Smooth muscle cell (in vitro differentiated cells): ENCODE data around the gene ERGIC1. TPM values are rescaled to one million over a fixed set of nuclear protein-coding genes. Genes with fewer than 3 reads are reported as not detected.
A peak's percentile ranks its signal among the peaks of the same experiment; 100 is the strongest.

ENCODE experiments used
- DNase-seq: peaks from one replicate; lab custom pipeline; 2025; ENCODE audit not compliant: unreplicated experiment; lab: John Stamatoyannopoulos, UW
- H2AFZ ChIP-seq: fragments of 200-600 bp; sonication (generic); 2 replicates; pipeline ENCODE4 v1.6.0; 2016; ENCODE audit warnings: antibody characterized with exemption, low read depth, mild to moderate bottlenecking
- H3F3A ChIP-seq: fragments of 200-600 bp; sonication (generic); 2 replicates; pipeline ENCODE4 v1.6.0; 2017; ENCODE audit warnings: antibody characterized with exemption, low read depth
- H3K27ac ChIP-seq: fragments of 200-600 bp; sonication (generic); 2 replicates; pipeline ENCODE4 v1.5.1; 2016; ENCODE audit warnings: low read depth, mild to moderate bottlenecking
- H3K27me3 ChIP-seq: fragments of 200-600 bp; sonication (generic); 2 replicates; pipeline ENCODE4 v1.6.1; 2016; ENCODE audit warnings: low read depth, mild to moderate bottlenecking
- H3K36me3 ChIP-seq: fragments of 200-600 bp; sonication (generic); 2 replicates; pipeline ENCODE4 v1.5.1; 2016; ENCODE audit warnings: low read depth
- H3K4me1 ChIP-seq: fragments of 200-600 bp; sonication (generic); 2 replicates; pipeline ENCODE4 v1.5.1; 2016; ENCODE audit warnings: low read depth
- H3K4me2 ChIP-seq: fragments of 200-600 bp; sonication (generic); 2 replicates; pipeline ENCODE4 v1.6.0; 2016; ENCODE audit warnings: mild to moderate bottlenecking
- H3K4me3 ChIP-seq: fragments of 200-600 bp; sonication (generic); 2 replicates; pipeline ENCODE4 v1.5.1; 2016; ENCODE audit warnings: mild to moderate bottlenecking
- H3K79me2 ChIP-seq: fragments of 200-600 bp; sonication (generic); 2 replicates; pipeline ENCODE4 v1.6.0; 2016; ENCODE audit warnings: low read depth, mild to moderate bottlenecking
- H3K9ac ChIP-seq: fragments of 200-600 bp; sonication (generic); 2 replicates; pipeline ENCODE4 v1.6.0; 2016; ENCODE audit warnings: low read depth
- H3K9me3 ChIP-seq: fragments of 200-600 bp; sonication (generic); replicated peaks from 2 replicates; pipeline ENCODE4 v1.5.1; 2016; ENCODE audit warnings: low read depth
- H4K20me1 ChIP-seq: fragments of 200-600 bp; sonication (generic); 2 replicates; pipeline ENCODE4 v1.6.0; 2016; ENCODE audit warnings: low read depth
- WGBS: methylation state at CpG from one replicate; pipeline ENCODE4 v1.1.7; 2016; ENCODE audit warnings: low lambda C conversion rate; 5-methylcytosine and 5-hydroxymethylcytosine counted together
- polyA plus RNA-seq: library from polyadenylated mRNA; unstranded; fragments of >200 nt; fragmentation: Nextera tagmentation; extraction: Ambion mirVana; gene quantifications from 2 replicates; pipeline ENCODE4 v1.2.1, GENCODE V29; 2016
- total RNA-seq: library from RNA; depleted of rRNA; stranded (reverse); fragments of >200 nt; gene quantifications from 2 replicates; pipeline ENCODE4 v1.2.3, GENCODE V29; 2014
- TF ChIP-seq, protein P1 (sequence below): fragments of 200-600 bp; sonication (generic); IDR thresholded peaks from 2 replicates; pipeline ENCODE4 v1.5.1; 2017; ENCODE audit warnings: borderline replicate concordance, mild to moderate bottlenecking, antibody characterized with exemption; ENCODE audit not compliant: insufficient read depth, poor library complexity, severe bottlenecking

Gene ERGIC1
- total and polyA plus RNA-seq, 2 experiments from 2014 or later, result 38.2 to 140 TPM

- TF ChIP-seq, protein P1, sequence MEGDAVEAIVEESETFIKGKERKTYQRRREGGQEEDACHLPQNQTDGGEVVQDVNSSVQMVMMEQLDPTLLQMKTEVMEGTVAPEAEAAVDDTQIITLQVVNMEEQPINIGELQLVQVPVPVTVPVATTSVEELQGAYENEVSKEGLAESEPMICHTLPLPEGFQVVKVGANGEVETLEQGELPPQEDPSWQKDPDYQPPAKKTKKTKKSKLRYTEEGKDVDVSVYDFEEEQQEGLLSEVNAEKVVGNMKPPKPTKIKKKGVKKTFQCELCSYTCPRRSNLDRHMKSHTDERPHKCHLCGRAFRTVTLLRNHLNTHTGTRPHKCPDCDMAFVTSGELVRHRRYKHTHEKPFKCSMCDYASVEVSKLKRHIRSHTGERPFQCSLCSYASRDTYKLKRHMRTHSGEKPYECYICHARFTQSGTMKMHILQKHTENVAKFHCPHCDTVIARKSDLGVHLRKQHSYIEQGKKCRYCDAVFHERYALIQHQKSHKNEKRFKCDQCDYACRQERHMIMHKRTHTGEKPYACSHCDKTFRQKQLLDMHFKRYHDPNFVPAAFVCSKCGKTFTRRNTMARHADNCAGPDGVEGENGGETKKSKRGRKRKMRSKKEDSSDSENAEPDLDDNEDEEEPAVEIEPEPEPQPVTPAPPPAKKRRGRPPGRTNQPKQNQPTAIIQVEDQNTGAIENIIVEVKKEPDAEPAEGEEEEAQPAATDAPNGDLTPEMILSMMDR, result no peak
- peaks cover 2% of the 10 kb centered on the region for H3K36me3 ChIP-seq
These were observed 102.3 kb downstream of the ERGIC1 start for GRCh38 chr5:172936401-172936800.

GRCh38 chr5:172939071-172939470 is 105.0 kb downstream of the ERGIC1 start:
- Histone ChIP-seq H3K36me3 (peaks cover 2% of the 10 kb centered on the region), H3K4me3 (no peak overlapping the region), H3K4me2 (no peak overlapping the region), H3K9me3 (no peaks in the 10 kb centered on the region), H3K27me3 (no peaks in the 10 kb centered on the region), H3K27ac (no peak overlapping the region), H4K20me1 (no peaks in the 10 kb centered on the region), H3K79me2 (no peaks in the 10 kb centered on the region), H3F3A (peaks cover 8% of the 10 kb centered on the region), H2AFZ (no peak overlapping the region), H3K4me1 (no peaks in the 10 kb centered on the region), H3K9ac (no peak overlapping the region)
- DNase-seq, result no peak
- 88% methylated on average over 10 of the region's 10 CpGs for WGBS
- TF ChIP-seq, protein P1, result peak; percentile 23

More at GRCh38 chr5:172936401-172936800, 102.3 kb downstream of the ERGIC1 start:
- H3F3A ChIP-seq, result no peaks in the 10 kb centered on the region
- no peaks in the 10 kb centered on the region for H4K20me1 ChIP-seq
- no peaks in the 10 kb centered on the region for H3K9me3 ChIP-seq
- DNase-seq, result no peak
- no peaks in the 10 kb centered on the region for H3K27me3 ChIP-seq
- H3K4me1 ChIP-seq, result no peaks in the 10 kb centered on the region
- 97% methylated on average over 5 of the region's 5 CpGs for WGBS
- H3K4me3 ChIP-seq, result no peak overlapping the region
- no peak overlapping the region for H3K4me2 ChIP-seq
- H3K27ac ChIP-seq, result no peak overlapping the region
- H2AFZ ChIP-seq, result no peak overlapping the region
- no peak overlapping the region for H3K9ac ChIP-seq
- no peaks in the 10 kb centered on the region for H3K79me2 ChIP-seq

- no peak overlapping the region for H3K9ac ChIP-seq
- 94% methylated on average over 16 of the region's 16 CpGs for WGBS
- no peaks in the 10 kb centered on the region for H3K9me3 ChIP-seq
- no peaks in the 10 kb centered on the region for H3K27me3 ChIP-seq
- TF ChIP-seq, protein P1, result no peak
- no peak overlapping the region for H2AFZ ChIP-seq
- no peaks in the 10 kb centered on the region for H3K79me2 ChIP-seq
- H3K36me3 ChIP-seq, result peaks cover 2% of the 10 kb centered on the region
- H3K27ac ChIP-seq, result no peak overlapping the region
- H3F3A ChIP-seq, result peaks cover 8% of the 10 kb centered on the region
- no peaks in the 10 kb centered on the region for H4K20me1 ChIP-seq
- H3K4me2 ChIP-seq, result no peak overlapping the region
- no peak overlapping the region for H3K4me3 ChIP-seq
- H3K4me1 ChIP-seq, result no peaks in the 10 kb centered on the region
- DNase-seq, result no peak
These were observed 105.7 kb downstream of the ERGIC1 start for GRCh38 chr5:172939611-172940267.
